ENCODE data around the gene DAND5. TPM values are rescaled to one million over a fixed set of nuclear protein-coding genes. Genes with fewer than 3 reads are reported as not detected.

DAND5 gene
- total and polyA plus RNA-seq, 9 of the 15 experiments (the other 6 are each of a cell fraction or from before 2014, with no cell fraction given): 0.22 to 0.83 (median 0.60) TPM

DNA sequence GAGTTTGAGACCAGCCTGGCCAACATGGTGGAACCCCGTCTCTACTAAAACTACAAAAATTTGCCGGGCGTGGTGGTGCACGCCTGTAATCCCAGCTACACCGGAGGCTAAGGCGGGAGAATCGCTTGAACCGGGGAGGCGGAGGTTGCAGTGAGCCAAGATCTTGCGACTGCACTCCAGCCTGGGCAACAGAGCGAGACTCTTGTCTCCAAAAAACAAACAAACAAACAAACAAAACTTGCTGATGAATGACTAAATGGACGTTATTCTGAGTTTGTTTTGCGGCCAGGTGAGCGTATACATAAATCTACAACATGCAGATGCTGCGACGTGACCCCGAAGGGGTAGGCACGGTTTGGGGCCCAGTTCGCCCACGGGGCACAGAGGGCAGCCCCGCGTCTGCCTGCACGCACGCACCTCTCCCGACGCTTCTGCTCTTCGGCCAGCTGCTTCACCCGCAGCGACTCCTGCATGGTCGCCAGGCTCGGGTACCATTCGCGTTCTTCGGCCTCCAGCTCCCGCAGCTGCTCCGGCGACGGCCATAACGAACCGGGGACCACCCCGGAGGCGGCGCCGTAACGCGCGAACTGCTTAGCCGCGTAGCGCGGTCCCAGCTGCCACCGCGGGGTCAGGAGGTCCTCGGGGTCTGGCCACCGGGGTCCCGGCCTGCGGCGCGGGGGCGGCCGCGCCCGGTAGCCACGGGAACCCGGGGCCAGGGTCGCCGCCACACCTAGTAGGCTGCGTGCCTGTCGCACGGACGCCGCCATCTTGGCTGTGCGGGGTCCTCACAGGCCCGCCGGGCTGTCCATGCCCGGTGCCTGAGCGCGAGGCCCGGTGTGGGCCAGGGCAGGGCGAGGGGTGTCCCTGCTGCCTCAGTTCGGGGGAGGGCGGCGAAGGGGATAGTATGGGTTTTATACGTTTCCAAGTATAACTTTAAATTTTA is 12.7 kb upstream of the DAND5 start, which contains the start of gene GADD45GIP1 (continued):
- TF ChIP-seq E2F1 (CRISPR knock-in tag; IDR thresholded peaks at IDR 0.05) (no peak), SMARCC2 (IDR thresholded peaks at IDR 0.05; ENCODE audit: low read depth) (no peak), PTBP1 (IDR thresholded peaks at IDR 0.05; ENCODE audit: low read depth, low read length) (no peak), BCL6 (CRISPR knock-in tag; IDR thresholded peaks at IDR 0.05) (no peak), FOXM1 (IDR thresholded peaks at IDR 0.05; ENCODE audit: low read depth) (no peak), FOXM1 (CRISPR knock-in tag; IDR thresholded peaks at IDR 0.05; ENCODE audit: low read depth) (no peak), ZBTB26 (CRISPR knock-in tag; IDR thresholded peaks at IDR 0.05) (no peak), HES1 (IDR thresholded peaks at IDR 0.05; ENCODE audit: low read depth) (no peak), AFF1 (IDR thresholded peaks at IDR 0.05; ENCODE audit: low read depth in 1 of 2, partially characterized antibody in 2 of 2) (no peak), POLR2AphosphoS5 (IDR thresholded peaks at IDR 0.05; ENCODE audit: control insufficient read depth, insufficient read depth, low read depth, low read length) (peak; percentile 84; the same call in 1 of the 2 replicates), ZNF184 (CRISPR knock-in tag; IDR thresholded peaks at IDR 0.05) (no peak), ATF6 (CRISPR knock-in tag; IDR thresholded peaks at IDR 0.05) (0 out of 2 replicates have a peak, but pooled peaks have one; percentile 49), ZNF408 (CRISPR knock-in tag; IDR thresholded peaks at IDR 0.05; ENCODE audit: low read depth) (no peak), POLR2G (IDR thresholded peaks at IDR 0.05; ENCODE audit: low read depth, low read length) (peak; percentile 99), ZNF263 (CRISPR knock-in tag; IDR thresholded peaks at IDR 0.05; ENCODE audit: borderline replicate concordance) (no peak), SMARCA4 (IDR thresholded peaks at IDR 0.05) (no peak)
- TF ChIP-seq, protein P1, sequence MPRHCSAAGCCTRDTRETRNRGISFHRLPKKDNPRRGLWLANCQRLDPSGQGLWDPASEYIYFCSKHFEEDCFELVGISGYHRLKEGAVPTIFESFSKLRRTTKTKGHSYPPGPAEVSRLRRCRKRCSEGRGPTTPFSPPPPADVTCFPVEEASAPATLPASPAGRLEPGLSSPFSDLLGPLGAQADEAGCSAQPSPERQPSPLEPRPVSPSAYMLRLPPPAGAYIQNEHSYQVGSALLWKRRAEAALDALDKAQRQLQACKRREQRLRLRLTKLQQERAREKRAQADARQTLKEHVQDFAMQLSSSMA (CRISPR knock-in tag; IDR thresholded peaks at IDR 0.05): peak; percentile 91; the same call in 1 of the 2 replicates

All from K562 (cell line).